GM21619 (cell line): ENCODE data around the gene SOCS1.

ENCODE experiments used
- ATAC-seq: cut with Tn5 transposase; IDR thresholded peaks from one replicate; pipeline ENCODE4 v1.9.1; 2021; ENCODE audit not compliant: unreplicated experiment

Gene SOCS1

DNA sequence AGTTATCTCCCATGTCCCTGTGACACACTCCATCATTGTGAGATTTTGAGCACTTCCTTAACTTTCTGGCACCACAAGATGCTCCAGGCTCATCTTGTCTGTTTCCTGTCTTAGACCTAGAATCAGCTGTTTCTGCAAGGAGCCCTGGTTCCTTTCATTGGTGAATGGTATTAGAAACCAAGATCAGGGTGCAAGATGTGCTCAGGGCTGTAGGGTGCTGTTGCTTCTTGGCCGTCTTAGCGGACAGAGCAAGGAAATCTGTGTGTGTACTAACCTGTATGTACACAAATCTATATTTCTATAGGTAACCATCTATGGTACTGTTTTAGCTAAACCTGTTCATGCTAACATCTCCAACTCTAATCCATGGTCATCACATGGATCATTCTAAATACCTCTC lies 33.2 kb upstream of the SOCS1 start:
- ATAC-seq = no peak

DNA sequence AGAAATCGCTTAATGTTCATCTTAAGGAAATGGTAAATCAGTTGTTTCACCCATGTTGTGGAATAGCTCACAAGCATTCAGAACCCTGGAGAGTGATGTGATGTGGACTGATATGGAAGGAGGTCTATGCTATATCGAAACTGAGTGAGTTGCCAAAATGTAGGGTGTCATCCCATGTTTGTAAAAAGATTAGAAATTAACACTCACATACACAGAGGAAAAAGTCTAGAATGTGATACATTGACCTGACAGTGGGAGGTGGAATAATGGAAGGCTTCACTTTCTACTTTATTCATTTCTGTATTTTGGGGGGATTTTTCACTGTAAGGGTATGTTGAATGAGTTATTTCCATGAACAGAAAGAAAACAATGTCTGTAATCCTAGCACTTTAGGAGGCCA lies 29.8 kb upstream of the SOCS1 start:
- no peak for ATAC-seq

DNA sequence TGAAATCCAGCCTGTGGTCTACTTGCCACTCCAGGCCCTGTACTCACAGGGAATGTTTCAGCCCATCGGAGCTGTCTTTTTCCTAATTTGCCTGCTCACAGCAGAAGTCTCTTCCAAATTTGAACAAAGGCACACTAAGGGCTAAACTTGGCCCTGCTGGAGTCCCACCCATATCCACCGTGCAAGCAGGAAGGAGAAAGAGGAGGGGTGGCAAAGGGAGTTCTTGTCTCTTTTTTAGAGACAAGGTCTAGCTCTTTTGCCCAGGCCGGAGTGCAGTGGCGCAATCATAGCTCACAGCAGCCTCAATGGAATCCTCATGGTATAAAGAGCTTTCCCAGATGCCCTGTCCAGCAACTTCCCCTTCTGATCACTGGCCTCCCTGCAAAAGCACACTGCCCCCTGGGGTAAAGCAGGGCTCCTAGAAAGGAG lies 27.8 kb upstream of the SOCS1 start:
- no peak for ATAC-seq

DNA sequence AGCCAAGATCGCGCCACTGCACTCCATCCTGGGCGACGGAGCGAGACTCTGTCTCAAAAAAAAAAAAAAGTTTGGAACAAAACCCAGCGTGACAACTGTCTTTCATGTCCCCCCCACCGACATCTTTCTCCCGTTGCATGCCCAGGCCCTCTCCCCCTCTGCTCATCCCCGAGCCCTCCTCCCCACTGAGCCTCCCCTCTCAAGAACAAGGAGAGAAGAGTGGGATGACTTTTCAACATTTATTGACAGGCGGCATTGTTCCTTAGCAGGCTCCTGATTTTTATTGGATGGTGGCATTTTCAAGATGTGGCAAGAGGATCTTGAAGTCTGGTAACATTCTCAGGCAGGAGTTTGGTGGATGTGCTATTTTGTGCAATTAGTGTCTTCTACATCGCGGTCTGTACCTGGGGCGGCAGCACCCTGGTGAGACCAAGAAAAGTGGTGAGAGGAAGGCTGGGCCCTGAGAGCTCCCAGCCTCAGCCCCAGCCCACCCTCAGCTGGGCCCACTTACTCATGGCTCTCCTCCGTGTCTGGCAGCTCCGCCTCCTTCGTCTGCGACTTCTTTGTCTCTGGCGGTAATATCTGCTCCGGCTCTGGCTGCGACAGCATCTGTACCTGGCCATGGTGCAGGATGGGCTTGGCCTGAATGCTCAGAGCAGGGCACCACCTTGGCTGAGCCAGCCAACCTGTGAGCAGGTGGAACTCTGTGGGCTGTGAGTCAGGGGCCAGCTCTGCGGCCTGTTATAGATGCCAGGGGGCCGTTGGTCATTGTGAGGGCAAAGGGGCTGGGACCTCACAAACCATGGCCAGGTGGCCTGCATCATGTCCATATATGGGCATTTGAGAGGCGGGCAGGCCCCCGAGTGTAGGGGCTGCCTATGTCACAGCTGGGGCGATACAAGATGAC lies 24.9 kb upstream of the SOCS1 start, which contains the start of gene PRM1:
Gene PRM1 (minus strand): TSS at position 715 of the 907 bp plus-strand sequence. CDS start 92 bp downstream, at position 623.
- no peak for ATAC-seq

DNA sequence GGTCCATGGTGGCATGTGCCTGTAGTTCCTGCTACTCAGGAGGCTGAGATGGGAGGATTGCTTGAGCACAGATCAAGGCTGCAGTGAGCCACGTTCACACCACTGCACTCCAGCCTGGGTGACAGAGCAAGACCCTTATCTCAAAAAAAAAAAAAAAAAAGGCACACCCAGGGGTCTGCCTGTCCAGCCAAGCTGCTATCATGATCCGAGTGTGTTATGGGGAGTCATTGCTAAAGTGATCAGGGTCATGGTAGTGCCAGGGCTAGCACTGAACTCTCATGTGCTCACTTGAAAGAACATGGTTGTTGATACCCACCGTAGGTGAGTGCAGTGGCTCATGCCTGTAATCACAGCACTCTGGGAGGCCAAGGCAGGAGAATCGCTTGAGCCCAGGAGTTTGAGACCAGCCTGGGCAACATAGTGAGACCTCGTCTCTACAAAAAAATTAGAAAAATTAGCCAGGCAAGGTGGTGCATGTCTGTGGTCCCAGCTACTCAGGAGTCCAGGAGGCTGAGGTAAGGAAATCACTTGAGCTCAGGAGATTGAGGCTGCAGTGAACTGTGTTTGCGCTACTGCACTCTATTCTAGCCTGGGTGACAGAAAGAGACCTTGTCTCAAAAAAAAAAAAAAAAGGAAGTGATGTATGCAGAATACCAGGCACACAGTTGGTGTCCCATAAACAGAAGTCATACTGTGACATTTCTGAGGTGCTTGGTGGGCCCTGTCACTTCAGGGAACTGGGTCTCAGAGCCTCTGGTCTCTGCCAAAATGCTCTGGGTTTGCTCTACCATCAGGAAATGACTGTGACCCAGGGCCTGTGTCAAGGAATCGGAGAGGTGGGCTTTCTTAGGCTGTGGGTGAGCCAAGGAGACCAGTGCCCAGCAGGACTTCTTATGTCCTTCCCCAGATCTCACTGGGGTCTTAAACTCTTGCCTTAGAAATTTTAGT lies 23.0 kb upstream of the SOCS1 start:
- ATAC-seq = no peak

DNA sequence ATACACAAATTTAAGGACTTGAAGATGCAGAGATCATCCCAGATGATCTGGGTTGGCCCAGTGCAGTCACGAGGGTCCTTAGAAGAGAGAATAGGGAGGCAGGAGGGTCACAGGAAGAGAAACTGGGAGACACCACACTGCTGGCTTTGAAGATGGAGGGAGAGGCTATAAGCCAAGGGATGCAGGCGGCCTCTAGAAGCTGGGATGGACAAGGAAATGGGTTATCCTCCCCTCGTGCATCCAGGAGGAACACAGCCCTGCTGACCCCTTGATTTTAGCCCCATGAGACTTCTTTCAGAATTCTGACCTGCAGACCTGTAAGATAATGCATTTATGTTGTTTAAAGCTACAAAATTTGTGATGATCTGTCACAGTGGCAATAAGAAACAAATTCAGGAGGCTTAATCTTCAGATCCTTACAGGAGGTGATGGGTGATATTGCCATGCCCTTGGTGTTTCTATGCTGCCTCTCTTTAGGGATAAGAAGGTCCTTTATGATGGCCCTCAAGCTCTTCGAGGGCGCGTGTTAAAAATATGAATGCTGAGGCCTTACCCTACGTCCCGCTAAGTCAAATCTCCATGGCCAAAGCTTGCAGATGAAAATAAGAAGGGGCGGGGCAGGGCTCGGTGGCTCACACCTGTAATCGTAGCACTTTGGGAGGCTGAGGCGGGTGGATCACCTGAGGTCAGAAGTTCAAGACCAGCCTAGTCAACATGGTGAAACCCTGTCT lies 21.8 kb upstream of the SOCS1 start:
- no peak for ATAC-seq

DNA sequence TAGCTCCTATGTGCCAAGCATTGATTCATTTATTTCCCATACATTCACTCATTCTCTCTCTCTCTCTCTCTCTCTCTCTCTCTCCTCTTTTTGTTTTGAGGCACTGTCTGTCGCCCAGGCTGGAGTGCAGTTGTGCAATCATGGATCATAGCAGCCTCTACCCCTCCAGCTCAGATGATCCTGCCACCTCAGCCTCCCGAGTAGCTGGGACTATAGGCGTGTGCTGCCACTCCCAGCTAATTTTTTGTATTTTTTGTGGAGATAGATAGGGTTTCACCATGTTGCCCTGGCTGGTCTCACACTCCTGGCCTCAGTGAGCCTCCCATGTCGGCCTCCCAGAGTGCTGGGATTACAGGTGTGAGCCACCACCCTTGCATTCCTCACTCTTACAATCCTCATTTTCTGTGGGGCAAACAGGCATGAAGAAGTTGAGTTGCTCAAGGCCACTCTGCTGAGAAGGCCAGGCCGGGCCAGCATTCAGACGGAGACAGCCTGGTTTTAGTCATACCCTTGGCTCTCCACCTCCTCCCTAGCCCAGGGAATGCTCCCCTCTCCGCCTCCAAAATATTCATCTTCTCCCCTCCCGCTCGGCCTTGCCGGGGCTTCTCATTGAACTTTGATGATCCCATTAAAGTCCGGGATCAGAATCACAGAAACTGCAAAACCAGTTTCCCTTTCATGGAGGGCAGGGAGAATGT lies 21.0 kb upstream of the SOCS1 start:
- ATAC-seq = no peak

DNA sequence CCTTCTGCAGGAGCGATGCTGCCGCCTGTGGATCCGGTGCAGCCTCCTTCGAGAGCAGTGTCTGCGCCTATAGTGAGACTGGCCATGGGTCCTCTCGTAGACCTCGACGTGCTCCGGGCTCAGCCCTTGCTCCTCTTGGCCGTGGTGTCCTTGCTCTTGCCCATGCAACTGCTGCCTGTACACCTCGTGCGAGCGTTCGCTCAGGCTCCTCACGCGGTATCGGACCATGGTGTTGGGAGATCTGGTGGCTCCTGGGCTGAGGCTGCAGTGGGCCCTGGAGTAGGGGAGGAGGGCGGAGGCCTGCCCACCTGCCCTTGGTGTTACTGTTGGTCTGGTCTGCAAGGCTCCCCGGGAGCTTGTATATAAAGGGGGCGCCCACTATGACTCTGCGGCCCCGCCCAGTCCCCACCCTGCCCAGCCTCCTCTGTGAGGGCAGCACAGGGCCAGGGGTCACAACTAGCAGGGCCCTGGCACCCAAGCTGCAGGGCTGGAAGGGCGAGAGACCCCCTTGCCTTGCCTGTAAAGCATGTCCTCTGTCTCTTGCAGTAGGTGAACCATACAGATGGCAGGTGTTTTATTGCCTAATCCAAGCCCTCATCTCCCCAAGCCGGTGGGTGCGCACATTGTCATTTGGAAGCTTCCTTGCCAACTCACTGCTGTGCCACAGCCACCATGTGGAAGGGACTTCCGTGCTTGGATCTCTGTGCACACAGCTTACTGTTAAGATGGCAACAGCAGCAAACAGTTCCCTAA lies 20.3 kb upstream of the SOCS1 start, which contains the start of gene PRM2:
Gene PRM2 (minus strand): TSS at position 338 of the 753 bp plus-strand sequence. CDS start 110 bp downstream, at position 228.
- no peak for ATAC-seq

DNA sequence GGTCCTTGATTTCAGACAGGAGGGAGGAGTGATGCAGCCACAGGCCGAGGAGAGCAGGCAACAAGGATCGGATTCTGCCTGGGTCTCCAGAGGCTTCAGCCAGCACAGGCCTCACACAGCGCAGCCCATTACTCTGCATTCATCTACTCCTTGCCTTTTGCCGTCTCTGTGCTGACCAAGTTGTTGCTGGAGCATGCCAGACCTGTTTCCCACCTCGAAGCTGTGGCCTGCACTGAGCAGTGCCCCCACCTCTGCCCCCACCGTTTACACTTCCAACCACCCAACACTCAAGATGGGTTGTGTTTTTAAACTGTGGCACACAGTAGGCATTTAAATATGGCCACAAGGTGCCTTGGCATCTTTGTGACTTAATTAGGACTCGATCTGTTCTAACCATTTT lies 19.0 kb upstream of the SOCS1 start:
- no peak for ATAC-seq

DNA sequence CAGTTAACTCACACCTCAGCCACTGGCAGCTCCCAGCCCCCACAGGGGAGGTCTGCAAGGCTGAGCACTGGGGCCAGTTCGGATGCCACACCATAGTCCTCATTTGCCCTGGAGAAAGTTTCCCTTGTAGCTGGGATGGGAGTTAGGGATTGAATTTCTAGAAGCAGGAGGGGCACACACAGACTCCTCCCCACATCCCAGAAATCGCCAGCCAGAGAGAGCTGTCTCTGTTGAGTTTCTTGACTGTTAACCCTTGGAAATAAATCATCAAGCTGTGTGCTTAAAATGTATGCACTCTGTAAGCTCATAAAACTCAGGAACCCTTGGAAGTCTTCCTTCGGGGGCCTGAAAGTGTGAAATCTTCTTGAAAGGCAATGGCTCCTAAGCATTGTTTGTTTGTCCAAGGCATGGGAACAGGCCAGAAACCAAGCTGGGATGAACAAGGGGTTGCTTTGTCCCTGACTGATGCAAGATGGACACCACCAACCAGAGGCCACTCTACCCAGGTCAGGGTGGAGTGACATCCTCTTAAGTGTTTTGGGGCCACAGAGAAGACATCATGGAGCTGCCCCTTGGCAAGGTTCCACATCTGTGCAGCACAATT lies 17.8 kb upstream of the SOCS1 start:
- no peak for ATAC-seq

DNA sequence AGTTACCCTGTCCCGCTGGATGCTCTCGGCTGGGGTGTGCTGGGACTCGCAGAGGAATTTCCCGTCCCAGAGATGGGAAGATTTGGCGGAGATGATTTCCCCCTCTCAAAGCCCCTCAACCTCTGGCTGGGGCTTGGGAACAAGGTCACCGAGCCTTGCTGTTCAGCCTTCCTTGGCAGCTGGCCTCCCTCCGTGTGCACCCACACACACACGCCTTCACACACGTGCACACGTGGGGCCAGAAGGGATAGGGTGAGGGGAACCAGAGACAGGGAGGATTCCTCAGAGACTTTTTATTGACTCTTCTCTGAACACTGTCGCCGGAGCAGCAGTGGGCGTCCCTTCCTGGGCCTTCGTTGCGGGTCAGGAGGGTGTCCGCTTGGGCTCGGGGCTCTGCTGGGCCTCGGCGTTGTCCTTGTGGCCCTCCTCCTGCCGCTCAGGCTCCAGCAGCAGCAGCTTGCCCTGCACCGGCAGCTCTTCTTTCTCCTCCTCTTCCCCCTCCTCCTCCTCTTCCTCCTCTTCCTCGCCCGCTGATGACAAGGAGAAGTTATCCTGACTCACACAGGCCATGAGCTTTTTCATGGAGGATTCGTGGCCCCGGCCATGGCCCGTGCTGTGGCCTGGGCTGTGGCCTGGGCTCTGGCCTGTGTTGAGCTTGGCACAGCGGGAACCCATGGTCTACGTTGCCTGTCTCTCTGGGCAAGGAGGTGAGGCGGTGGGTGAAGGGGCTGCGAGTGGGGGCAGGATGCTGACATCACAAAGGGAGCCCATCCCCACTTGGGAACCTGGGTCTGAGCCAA lies 17.1 kb upstream of the SOCS1 start, which contains the start of gene PRM3:
Gene PRM3 (minus strand): TSS at position 709 of the 800 bp plus-strand sequence. CDS start 34 bp downstream, at position 675.
- ATAC-seq = no peak

DNA sequence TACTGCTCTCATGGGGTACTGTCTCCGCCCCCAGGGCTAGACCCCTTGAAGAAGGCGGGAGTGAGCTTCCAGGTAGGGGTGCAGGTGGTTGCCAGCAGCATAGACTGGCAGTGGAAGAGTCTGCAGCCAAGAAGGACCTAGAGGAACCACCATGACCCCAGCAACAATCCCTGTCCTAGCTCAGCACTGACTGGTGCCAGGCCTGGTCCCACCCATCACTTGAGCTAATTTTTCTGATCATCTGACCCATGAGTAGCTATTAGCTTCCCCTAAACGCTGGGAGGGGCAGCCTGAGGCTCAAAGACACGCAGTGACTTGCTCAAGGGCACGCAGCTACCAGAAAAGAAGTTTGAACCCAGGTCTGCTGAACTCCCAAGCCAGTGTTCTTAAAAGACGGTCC lies 16.5 kb upstream of the SOCS1 start:
- no peak for ATAC-seq

DNA sequence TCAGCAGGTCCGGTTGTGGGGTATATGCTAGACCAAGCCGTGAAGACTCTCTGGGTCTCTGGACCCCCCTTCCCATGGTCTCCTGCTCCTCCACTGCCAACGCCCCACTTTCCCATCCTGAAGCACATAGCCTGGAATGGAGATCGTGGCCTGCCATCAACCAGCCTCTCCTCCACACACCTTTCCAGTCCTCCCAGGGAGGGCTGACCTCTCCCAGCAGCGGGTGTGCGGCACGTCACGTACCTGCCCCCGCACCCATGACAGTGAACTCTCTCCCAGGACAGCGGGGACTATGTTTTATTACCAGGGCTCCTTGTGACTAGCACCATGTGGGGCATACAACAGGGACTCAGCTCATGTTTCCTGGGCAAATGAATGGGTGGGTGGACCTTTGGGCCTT lies 15.6 kb upstream of the SOCS1 start:
- ATAC-seq = no peak

DNA sequence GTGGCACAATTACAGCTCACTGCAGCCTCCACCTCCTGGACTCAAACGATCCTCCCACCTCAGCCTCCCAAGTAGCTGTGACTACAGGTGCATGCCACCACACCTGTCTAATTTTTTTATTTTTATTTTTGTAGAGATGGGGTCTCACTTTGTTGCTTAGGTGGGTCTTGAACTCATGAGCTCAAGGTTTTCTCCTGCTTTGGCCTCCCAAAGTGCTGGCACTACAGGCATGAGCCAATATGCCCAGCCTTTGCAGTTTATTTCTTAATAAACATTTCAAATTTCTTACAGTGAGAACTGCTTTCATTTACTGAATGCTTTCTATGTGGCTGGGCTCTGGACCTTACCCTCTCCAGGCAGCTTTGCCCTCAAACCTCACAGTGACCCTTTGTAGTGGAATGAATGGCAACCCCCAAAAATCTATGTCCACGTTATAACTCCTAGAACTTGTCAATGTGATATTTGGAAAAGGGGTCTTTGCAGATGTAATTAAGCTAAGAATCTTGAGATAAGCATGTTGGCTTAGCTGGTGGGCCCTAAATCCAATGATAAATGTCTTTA lies 14.7 kb upstream of the SOCS1 start:
- ATAC-seq = no peak

DNA sequence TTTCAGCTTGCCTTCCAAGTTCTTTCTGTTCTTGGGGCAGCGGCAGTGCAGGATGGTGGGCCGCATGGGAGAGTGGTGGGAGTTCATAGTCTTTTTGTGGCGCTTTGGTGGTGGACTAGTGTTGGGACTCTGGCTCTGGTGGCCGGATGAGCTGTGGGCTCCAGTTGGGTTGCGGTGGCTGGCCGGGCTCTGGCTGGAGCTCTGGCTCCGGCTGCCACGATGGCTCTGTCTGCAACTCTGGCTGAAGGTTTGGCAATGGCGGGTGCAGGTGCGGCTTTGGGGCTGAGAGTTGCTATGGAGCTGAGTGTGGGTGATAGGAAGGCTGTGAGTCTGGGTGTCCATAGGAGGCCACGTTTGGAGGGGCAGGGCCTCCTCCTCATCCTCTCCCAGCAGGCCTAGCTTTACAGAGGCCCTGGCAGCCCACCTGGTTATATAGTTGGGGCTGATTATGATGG lies 12.9 kb upstream of the SOCS1 start, which contains the start of gene TNP2:
Gene TNP2 (minus strand): TSS at position 405 of the 455 bp plus-strand sequence. CDS start 63 bp downstream, at position 342.
- no peak for ATAC-seq

DNA sequence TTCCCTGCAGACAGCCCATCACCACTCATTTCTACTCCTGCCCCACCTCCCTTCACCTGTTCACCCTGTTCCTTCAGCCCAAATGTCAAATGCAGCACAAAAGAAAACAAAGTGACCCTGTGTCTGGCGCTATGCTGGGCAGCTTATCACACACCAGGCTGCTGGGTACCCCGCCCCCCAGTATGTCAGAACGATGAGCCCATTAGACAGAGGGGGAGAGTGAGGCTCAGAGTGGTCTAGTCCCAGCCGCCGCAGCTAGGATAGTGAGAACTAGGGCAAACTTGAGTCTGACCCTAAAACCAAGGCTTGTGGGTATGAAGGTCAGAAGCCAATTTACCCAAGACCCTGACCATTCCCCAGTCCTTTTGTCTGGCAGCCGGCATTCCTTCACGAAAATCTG lies 9.1 kb upstream of the SOCS1 start:
- ATAC-seq = no peak

DNA sequence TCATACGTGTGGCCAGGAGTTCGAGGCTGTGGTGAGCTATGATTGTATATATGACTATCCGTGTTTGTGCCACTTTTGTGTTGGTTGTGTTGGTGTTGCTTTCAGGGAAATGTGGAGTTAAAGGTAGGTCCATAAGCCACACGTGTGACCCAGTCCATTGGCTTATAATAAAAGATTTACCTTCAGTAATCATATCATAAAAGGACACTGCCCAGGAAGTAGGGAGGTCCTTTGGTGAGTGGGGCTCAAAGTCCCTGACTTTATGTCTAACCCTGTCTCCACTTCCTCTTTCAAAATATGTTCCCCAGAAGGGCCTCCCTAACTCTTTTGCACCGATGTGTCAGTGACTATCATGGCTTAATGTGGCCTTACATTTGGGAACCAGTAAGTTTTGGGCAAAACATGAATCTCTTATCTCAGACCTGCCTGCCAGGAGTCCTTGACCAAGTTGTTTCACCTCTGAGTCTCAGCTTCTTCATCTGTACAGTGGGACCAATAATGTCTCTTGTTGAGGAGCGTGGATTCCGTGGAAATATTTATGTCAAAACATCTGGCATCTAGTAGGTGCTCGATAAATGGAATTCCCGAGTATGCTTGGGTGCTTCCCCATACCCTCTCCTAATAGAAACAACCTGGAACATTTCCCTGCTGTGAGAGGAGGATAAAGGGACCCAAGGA lies 8.3 kb upstream of the SOCS1 start:
- ATAC-seq = no peak
